Adrenal gland (tissue), 12 donors: ENCODE measurements around the gene TMBIM6. TPM values are rescaled to one million over a fixed set of nuclear protein-coding genes. Genes with fewer than 3 reads are reported as not detected.

Source experiments
- DNase-seq, 7 donors: peaks; one replicate each; pipeline ENCODE4 v3.0.0-alpha.2; 2019 to 2020
- H3K27ac ChIP-seq, 5 donors: fragments of 200-600 bp; sonication (generic) in 4 of 5; 1 replicate in 3 of 5; 2 replicates in 2 of 5; pipeline versions ENCODE4 v1.5.1 to v1.8.0; 2016 to 2020; ENCODE audit warnings: mild to moderate bottlenecking in 1 of 5
- H3K27me3 ChIP-seq: fragments of 200-600 bp; 2 replicates; pipeline ENCODE4 v1.8.0; 2021
- H3K36me3 ChIP-seq, 2 donors: fragments of 200-600 bp; replicated peaks in 1 of 2; 1 replicate in 1 of 2; 2 replicates in 1 of 2; pipeline versions ENCODE4 v1.5.1 to v1.8.0; 2018 to 2022
- H3K4me1 ChIP-seq, 2 donors: fragments of 200-600 bp; replicated peaks in 1 of 2; 1 replicate in 1 of 2; 2 replicates in 1 of 2; pipeline versions ENCODE4 v1.5.1 to v1.8.0; 2018 to 2021
- H3K4me3 ChIP-seq, 4 donors: fragments of 200-600 bp; sonication (generic) in 3 of 4; one replicate each; pipeline ENCODE4 v1.5.1; 2016 to 2018
- H3K9me3 ChIP-seq, 3 donors: fragments of 200-600 bp; sonication (generic) in 1 of 3; replicated peaks in 1 of 3; 1 replicate in 2 of 3; 2 replicates in 1 of 3; pipeline versions ENCODE4 v1.5.1 to v1.8.0; 2016 to 2021
- POLR2A ChIP-seq, 2 donors: fragments of 450-650 bp; IDR thresholded peaks; one replicate each; pipeline ENCODE4 v1.6.1; 2017; ENCODE audit warnings: antibody characterized with exemption in 2 of 2, mild to moderate bottlenecking in 2 of 2, moderate library complexity in 1 of 2
- WGBS, 4 donors: extraction: QIAGEN DNeasy Blood & Tissue Kit in 2 of 4; methylation state at CpG; one replicate each; pipeline versions ENCODE4 v1.1.5 to v1.1.7; 2013 to 2017; 5-methylcytosine and 5-hydroxymethylcytosine counted together
- intact Hi-C, 2 donors: fragments of 100-400 bp; cut with DNase I; formaldehyde crosslinking; loops; one replicate each; pipeline versions ENCODE4 v1.14.1 to v1.15.0; 2022 to 2023
- polyA plus RNA-seq, 3 donors: library from polyadenylated mRNA; stranded (reverse); fragments of 200-250 nt in 2 of 3; fragments of 350-450 nt in 1 of 3; fragmentation: Illumina TruSeq in 1 of 3; extraction: RNeasy Lipid Tissue Mini Kit (QIAGEN cat#74804) in 1 of 3; gene quantifications; one replicate each; pipeline ENCODE4 v1.2.3, GENCODE V29; 2013 to 2014
- total RNA-seq, 9 donors: library from RNA; depleted of rRNA in 4 of 9; stranded (reverse); fragments of >200 nt in 4 of 9; fragments of 120-200 nt in 1 of 9; fragmentation: NEBNext Ultra II Directional in 1 of 9; extraction: Animal tissue kit (Norgen Biotek cat#: 25700) in 1 of 9; gene quantifications; one replicate each; pipeline versions ENCODE4 v1.1.0 to v1.2.4, GENCODE V29; 2013 to 2023
- TF ChIP-seq, protein P1 (sequence below), 6 experiments: fragments of 450-650 bp in 4 of 6; fragments of 200-600 bp in 2 of 6; sonication (generic) in 1 of 6; IDR thresholded peaks; 1 replicate in 5 of 6; 2 replicates in 1 of 6; pipeline versions ENCODE4 v1.5.1 to v1.8.0; 2016 to 2021; ENCODE audit warnings: antibody characterized with exemption in 6 of 6, mild to moderate bottlenecking in 2 of 6, moderate library complexity in 1 of 6
- donor health status: healthy with polysubstance abuse.
- donor health status: Bipolar disorder and iron deficiency.
- donor health status: DM: yes; HTN: yes; CAD: no.
- donor health status: DM: no; HTN: no; CAD: no.
- donor health status: DM: no; HTN: no; CAD: no.
- donor health status: DM: yes; HTN: yes; CAD: no.

TMBIM6 gene
- total and polyA plus RNA-seq, 12 donors, result 134 to 874 (median 718) TPM

DNA sequence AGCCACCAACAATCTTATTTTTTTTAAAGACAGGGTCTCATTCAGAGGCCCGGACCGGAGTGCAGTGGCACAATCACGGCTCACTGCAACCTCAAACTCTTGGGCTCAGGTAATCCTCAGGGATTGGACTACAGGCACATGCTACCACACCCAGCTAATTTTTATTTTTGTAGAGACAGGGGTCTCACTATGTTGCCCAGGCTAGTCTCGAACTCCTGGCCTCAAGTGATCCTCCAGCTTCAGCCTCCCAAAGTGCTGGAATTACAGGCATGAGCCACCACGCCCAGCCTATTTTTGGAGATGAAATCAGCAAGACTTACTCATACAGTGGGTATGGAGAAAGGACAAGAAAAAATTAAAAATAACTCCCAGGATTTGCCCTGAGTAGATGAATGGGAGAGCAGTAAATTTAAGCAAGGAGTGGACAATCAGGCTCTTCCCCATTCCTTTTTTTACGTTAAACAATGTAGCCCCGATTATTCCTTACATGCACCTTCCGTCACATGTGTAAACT, 47.4 kb upstream of the TMBIM6 start:
- no peak for DNase-seq
- intact Hi-C loops, result no loop called here
- H3K4me1 ChIP-seq, result peaks cover 3 to 13% of the 10 kb centered on the region in 2 donors
- H3K4me3 ChIP-seq, result no peak overlapping the region
- TF ChIP-seq, protein P1, sequence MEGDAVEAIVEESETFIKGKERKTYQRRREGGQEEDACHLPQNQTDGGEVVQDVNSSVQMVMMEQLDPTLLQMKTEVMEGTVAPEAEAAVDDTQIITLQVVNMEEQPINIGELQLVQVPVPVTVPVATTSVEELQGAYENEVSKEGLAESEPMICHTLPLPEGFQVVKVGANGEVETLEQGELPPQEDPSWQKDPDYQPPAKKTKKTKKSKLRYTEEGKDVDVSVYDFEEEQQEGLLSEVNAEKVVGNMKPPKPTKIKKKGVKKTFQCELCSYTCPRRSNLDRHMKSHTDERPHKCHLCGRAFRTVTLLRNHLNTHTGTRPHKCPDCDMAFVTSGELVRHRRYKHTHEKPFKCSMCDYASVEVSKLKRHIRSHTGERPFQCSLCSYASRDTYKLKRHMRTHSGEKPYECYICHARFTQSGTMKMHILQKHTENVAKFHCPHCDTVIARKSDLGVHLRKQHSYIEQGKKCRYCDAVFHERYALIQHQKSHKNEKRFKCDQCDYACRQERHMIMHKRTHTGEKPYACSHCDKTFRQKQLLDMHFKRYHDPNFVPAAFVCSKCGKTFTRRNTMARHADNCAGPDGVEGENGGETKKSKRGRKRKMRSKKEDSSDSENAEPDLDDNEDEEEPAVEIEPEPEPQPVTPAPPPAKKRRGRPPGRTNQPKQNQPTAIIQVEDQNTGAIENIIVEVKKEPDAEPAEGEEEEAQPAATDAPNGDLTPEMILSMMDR (IDR thresholded peaks at IDR 0.05), result no peak
- TF ChIP-seq POLR2A (IDR thresholded peaks at IDR 0.05), result no peak
- no peaks in the 10 kb centered on the region for H3K9me3 ChIP-seq
- H3K27me3 ChIP-seq, result no peaks in the 10 kb centered on the region
- no peaks in the 10 kb centered on the region for H3K36me3 ChIP-seq
- 87 to 92% (median 89%) methylated on average over 8 of the region's 8 CpGs for WGBS, 4 donors
- H3K27ac ChIP-seq, result no peak overlapping the region

- Histone ChIP-seq H3K4me1 (peaks cover 6 to 20% of the 10 kb centered on the region in 2 donors), H3K27me3 (no peaks in the 10 kb centered on the region), H3K36me3 (no peaks in the 10 kb centered on the region), H3K9me3 (no peaks in the 10 kb centered on the region), H3K4me3 (no peak overlapping the region), H3K27ac (no peak overlapping the region)
- DNase-seq, result no peak
- intact Hi-C loops, result no loop called here
- TF ChIP-seq, protein P1 (IDR thresholded peaks at IDR 0.05), result no peak
- no peak for TF ChIP-seq POLR2A (IDR thresholded peaks at IDR 0.05)
These were observed 44.6 kb upstream of the TMBIM6 start for GRCh38 chr12:49696723-49697122.

- no peaks in the 10 kb centered on the region for H3K9me3 ChIP-seq
- H3K27me3 ChIP-seq, result no peaks in the 10 kb centered on the region
- 69 to 78% (median 73%) methylated on average over 4 of the region's 4 CpGs for WGBS, 4 donors
- no peak for DNase-seq
- no peak overlapping the region for H3K27ac ChIP-seq
- TF ChIP-seq, protein P1 (IDR thresholded peaks at IDR 0.05), result no peak
- no peak for TF ChIP-seq POLR2A (IDR thresholded peaks at IDR 0.05)
- H3K4me3 ChIP-seq, result no peak overlapping the region
- H3K4me1 ChIP-seq, result peaks cover 6 to 30% of the 10 kb centered on the region in 2 donors
- H3K36me3 ChIP-seq, result no peaks in the 10 kb centered on the region
- intact Hi-C loops, result no loop called here
These were observed 43.5 kb upstream of the TMBIM6 start for GRCh38 chr12:49697808-49698207.

DNA sequence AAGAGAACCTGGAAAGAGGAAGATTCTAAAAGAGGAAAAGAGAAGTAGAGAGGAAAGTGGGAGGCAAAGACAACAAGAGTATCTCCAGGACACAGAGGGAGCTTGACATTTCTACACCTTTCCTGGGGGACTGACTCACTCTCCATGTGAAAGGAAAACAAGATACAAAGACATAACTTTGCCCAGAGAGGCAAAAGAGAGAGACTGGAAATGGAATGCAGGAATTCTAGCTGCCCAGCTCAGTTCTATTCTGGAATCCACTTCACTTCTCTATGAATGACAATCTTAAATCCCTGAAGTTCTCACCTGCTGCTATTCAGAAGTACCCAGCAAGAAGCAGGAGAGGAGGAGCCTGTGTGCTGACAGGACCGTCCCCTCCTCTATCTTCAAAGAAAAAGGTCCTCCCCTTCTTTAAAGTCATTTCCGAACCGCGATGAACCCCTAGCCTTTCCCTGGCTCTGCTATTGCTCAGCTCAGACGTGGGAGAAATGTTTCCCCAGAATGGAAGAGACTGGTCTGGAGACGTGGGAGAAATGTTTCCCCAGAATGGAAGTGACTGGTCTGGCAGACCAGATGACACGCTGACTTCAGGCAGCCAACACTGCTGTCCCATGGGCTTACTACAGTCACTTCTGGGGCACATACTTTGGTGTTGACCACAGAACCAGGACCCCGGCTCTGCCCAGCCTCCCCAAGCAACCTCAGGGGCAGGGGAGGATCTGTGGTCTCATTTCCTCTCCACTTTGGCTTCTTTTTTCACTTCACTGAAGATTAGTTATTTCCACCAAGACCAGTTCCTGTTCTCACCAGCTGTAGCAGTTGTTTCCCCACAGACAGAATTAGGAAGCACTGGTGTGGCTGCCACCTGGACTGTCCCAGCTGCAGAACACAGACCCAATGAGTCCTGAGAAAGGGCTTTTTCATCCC, 42.5 kb upstream of the TMBIM6 start:
- no peaks in the 10 kb centered on the region for H3K36me3 ChIP-seq
- no peaks in the 10 kb centered on the region for H3K9me3 ChIP-seq
- WGBS, 4 donors, result 27 to 43% (median 34%) methylated on average over 8 of the region's 8 CpGs
- peak in 5 of 7 donors; percentile 24 to 58 (median 30) for DNase-seq
- intact Hi-C loops, result no loop called here
- no peak overlapping the region for H3K4me3 ChIP-seq
- H3K4me1 ChIP-seq, result peaks cover 6 to 41% of the 10 kb centered on the region in 2 donors
- TF ChIP-seq, protein P1 (IDR thresholded peaks at IDR 0.05), result no peak
- TF ChIP-seq POLR2A (IDR thresholded peaks at IDR 0.05), result no peak
- H3K27me3 ChIP-seq, result no peaks in the 10 kb centered on the region
- peak overlapping the region in 3 of 5 donors; percentile 19 to 79 (median 55) for H3K27ac ChIP-seq
